HEK293 (cell line): ENCODE measurements around the gene NUDT9.

ENCODE experiments used
- CTCF ChIA-PET: fragments of 350-600 bp; formaldehyde crosslinking; extraction: SDS; loops from one replicate; lab custom pipeline; 2021; ENCODE audit warnings: antibody characterized with exemption; lab: Yijun Ruan, JAX
- POLR2A ChIA-PET: fragments of 300-600 bp; formaldehyde crosslinking; extraction: SDS; loops from one replicate; lab custom pipeline; 2020; ENCODE audit warnings: antibody characterized with exemption, inconsistent platforms; lab: Yijun Ruan, JAX
- H3K27ac ChIP-seq: fragments of 200-500 bp; sonication (Bioruptor generic); 2 replicates; pipeline ENCODE4 v1.5.1; 2014; ENCODE audit warnings: low read depth, low read length, control low read depth, inconsistent platforms; ENCODE audit errors: extremely low read depth
- H3K36me3 ChIP-seq, 2 experiments: fragments of 200-500 bp in 1 of 2; sonication (Bioruptor generic) in 1 of 2; 1 replicate in 1 of 2; 2 replicates in 1 of 2; pipeline ENCODE4 v1.5.1; 2014 to 2017; ENCODE audit warnings: inconsistent platforms in 2 of 2, low read length in 2 of 2; ENCODE audit not compliant: control insufficient read depth in 2 of 2, insufficient read depth in 1 of 2
- H3K4me1 ChIP-seq: fragments of 200-500 bp; sonication (Bioruptor generic); 2 replicates; pipeline ENCODE4 v1.5.1; 2014; ENCODE audit warnings: mild to moderate bottlenecking, low read length, inconsistent platforms; ENCODE audit not compliant: control insufficient read depth, insufficient read depth
- H3K4me3 ChIP-seq: 2 replicates; pipeline ENCODE4 v1.5.1; 2011; ENCODE audit warnings: low read depth, mild to moderate bottlenecking, control low read depth, low read length, moderate library complexity
- H3K9me3 ChIP-seq: fragments of 200-500 bp; sonication (Bioruptor generic); 2 replicates; pipeline ENCODE4 v1.5.1; 2014; ENCODE audit warnings: low read depth, low read length, inconsistent platforms; ENCODE audit not compliant: control insufficient read depth, insufficient read depth
- MEIS1 ChIP-seq: sonication (generic); formaldehyde crosslinking; IDR thresholded peaks from 2 replicates; pipeline ENCODE4 v1.8.1; 2022; ENCODE audit warnings: missing genetic modification reagents, mild to moderate bottlenecking, borderline replicate concordance
- YY2 ChIP-seq: fragments of 450-650 bp; formaldehyde crosslinking; IDR thresholded peaks from 2 replicates; pipeline ENCODE4 v1.5.1; 2016; ENCODE audit warnings: missing biosample characterization, missing genetic modification characterization
- ZBTB48 ChIP-seq: fragments of 450-650 bp; formaldehyde crosslinking; IDR thresholded peaks from 2 replicates; pipeline ENCODE4 v1.5.1; 2016; ENCODE audit warnings: missing biosample characterization, missing genetic modification characterization
- ZNF112 ChIP-seq: fragments of 450-650 bp; formaldehyde crosslinking; IDR thresholded peaks from 2 replicates; pipeline ENCODE4 v1.5.0; 2017; ENCODE audit warnings: missing biosample characterization, missing genetic modification characterization
- ZNF202 ChIP-seq: fragments of 450-650 bp; formaldehyde crosslinking; IDR thresholded peaks from 2 replicates; pipeline ENCODE4 v1.5.1; 2016; ENCODE audit warnings: missing biosample characterization, missing genetic modification characterization, borderline replicate concordance
- ZNF26 ChIP-seq: fragments of 450-650 bp; formaldehyde crosslinking; IDR thresholded peaks from 2 replicates; pipeline ENCODE4 v1.5.1; 2016; ENCODE audit warnings: missing biosample characterization, missing genetic modification characterization
- ZNF433 ChIP-seq: fragments of 450-650 bp; formaldehyde crosslinking; IDR thresholded peaks from 2 replicates; pipeline ENCODE4 v1.5.1; 2016; ENCODE audit warnings: missing biosample characterization, missing genetic modification characterization, low read depth
- ZNF449 ChIP-seq: fragments of 450-650 bp; formaldehyde crosslinking; IDR thresholded peaks from 2 replicates; pipeline ENCODE4 v1.5.1; 2017; ENCODE audit warnings: missing biosample characterization, mild to moderate bottlenecking, missing genetic modification characterization, moderate library complexity
- ZNF548 ChIP-seq: fragments of 450-650 bp; formaldehyde crosslinking; IDR thresholded peaks from 2 replicates; pipeline ENCODE4 v1.5.1; 2016; ENCODE audit warnings: missing biosample characterization, missing genetic modification characterization
- ZNF654 ChIP-seq: fragments of 450-650 bp; formaldehyde crosslinking; IDR thresholded peaks from 2 replicates; pipeline ENCODE4 v1.5.1; 2016; ENCODE audit warnings: low read depth, missing biosample characterization, missing genetic modification characterization
- TF ChIP-seq, protein P1 (sequence below): fragments of 450-650 bp; formaldehyde crosslinking; IDR thresholded peaks from 2 replicates; pipeline ENCODE4 v1.5.1; 2016; ENCODE audit warnings: missing biosample characterization, missing genetic modification characterization, borderline replicate concordance
- TF ChIP-seq, protein P2 (sequence below): fragments of 450-650 bp; formaldehyde crosslinking; IDR thresholded peaks from 2 replicates; pipeline ENCODE4 v1.5.1; 2016; ENCODE audit warnings: missing biosample characterization, missing genetic modification characterization
- TF ChIP-seq, protein P3 (sequence below): fragments of 450-650 bp; IDR thresholded peaks from 2 replicates; pipeline ENCODE4 v1.5.1; 2018; ENCODE audit warnings: missing biosample characterization, mild to moderate bottlenecking, missing genetic modification characterization

NUDT9 gene

DNA sequence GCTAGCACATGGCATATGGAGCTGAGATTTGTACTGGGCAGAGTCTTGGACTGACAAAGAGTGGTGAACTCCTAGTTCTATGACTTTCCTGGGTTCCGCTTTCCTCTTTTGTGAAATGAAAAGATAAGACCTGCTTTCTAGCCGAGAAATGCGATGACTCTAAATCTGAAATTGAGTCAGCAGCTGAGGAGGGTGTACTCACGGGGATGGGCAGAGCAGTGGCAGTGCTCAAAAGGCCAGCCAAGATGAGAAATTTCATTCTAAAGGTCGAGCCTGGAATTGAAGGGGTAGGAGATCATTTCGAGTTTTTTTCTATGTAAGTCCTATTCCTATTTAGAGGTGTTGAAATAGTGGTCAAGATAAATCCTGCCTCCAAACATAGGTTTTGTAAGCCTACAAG lies 47.0 kb downstream of the NUDT9 start:
- Histone ChIP-seq H3K36me3 (no peaks in the 10 kb centered on the region), H3K4me1 (no peaks in the 10 kb centered on the region), H3K4me3 (no peak overlapping the region)
- CTCF ChIA-PET = interaction anchor here (0.7 to 2.2 kb wide), 5 partner anchors 11 to 380 kb away, joined by 3 to 13 read pairs (median 3); no protein-coding TSS in a partner anchor
- TF ChIP-seq ZNF112 (tag by site-specific recombination) (no peak), ZNF202 (tag by site-specific recombination) (no peak), ZNF449 (tag by site-specific recombination) (no peak), YY2 (tag by site-specific recombination) (no peak), MEIS1 (CRISPR knock-in tag) (no peak), ZNF26 (no peak), ZNF433 (tag by site-specific recombination) (no peak), ZNF548 (tag by site-specific recombination) (no peak), ZNF654 (tag by site-specific recombination) (no peak), ZBTB48 (tag by site-specific recombination) (no peak)
- TF ChIP-seq, protein P1, sequence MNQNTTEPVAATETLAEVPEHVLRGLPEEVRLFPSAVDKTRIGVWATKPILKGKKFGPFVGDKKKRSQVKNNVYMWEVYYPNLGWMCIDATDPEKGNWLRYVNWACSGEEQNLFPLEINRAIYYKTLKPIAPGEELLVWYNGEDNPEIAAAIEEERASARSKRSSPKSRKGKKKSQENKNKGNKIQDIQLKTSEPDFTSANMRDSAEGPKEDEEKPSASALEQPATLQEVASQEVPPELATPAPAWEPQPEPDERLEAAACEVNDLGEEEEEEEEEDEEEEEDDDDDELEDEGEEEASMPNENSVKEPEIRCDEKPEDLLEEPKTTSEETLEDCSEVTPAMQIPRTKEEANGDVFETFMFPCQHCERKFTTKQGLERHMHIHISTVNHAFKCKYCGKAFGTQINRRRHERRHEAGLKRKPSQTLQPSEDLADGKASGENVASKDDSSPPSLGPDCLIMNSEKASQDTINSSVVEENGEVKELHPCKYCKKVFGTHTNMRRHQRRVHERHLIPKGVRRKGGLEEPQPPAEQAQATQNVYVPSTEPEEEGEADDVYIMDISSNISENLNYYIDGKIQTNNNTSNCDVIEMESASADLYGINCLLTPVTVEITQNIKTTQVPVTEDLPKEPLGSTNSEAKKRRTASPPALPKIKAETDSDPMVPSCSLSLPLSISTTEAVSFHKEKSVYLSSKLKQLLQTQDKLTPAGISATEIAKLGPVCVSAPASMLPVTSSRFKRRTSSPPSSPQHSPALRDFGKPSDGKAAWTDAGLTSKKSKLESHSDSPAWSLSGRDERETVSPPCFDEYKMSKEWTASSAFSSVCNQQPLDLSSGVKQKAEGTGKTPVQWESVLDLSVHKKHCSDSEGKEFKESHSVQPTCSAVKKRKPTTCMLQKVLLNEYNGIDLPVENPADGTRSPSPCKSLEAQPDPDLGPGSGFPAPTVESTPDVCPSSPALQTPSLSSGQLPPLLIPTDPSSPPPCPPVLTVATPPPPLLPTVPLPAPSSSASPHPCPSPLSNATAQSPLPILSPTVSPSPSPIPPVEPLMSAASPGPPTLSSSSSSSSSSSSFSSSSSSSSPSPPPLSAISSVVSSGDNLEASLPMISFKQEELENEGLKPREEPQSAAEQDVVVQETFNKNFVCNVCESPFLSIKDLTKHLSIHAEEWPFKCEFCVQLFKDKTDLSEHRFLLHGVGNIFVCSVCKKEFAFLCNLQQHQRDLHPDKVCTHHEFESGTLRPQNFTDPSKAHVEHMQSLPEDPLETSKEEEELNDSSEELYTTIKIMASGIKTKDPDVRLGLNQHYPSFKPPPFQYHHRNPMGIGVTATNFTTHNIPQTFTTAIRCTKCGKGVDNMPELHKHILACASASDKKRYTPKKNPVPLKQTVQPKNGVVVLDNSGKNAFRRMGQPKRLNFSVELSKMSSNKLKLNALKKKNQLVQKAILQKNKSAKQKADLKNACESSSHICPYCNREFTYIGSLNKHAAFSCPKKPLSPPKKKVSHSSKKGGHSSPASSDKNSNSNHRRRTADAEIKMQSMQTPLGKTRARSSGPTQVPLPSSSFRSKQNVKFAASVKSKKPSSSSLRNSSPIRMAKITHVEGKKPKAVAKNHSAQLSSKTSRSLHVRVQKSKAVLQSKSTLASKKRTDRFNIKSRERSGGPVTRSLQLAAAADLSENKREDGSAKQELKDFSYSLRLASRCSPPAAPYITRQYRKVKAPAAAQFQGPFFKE (tag by site-specific recombination) = no peak
- TF ChIP-seq, protein P2, sequence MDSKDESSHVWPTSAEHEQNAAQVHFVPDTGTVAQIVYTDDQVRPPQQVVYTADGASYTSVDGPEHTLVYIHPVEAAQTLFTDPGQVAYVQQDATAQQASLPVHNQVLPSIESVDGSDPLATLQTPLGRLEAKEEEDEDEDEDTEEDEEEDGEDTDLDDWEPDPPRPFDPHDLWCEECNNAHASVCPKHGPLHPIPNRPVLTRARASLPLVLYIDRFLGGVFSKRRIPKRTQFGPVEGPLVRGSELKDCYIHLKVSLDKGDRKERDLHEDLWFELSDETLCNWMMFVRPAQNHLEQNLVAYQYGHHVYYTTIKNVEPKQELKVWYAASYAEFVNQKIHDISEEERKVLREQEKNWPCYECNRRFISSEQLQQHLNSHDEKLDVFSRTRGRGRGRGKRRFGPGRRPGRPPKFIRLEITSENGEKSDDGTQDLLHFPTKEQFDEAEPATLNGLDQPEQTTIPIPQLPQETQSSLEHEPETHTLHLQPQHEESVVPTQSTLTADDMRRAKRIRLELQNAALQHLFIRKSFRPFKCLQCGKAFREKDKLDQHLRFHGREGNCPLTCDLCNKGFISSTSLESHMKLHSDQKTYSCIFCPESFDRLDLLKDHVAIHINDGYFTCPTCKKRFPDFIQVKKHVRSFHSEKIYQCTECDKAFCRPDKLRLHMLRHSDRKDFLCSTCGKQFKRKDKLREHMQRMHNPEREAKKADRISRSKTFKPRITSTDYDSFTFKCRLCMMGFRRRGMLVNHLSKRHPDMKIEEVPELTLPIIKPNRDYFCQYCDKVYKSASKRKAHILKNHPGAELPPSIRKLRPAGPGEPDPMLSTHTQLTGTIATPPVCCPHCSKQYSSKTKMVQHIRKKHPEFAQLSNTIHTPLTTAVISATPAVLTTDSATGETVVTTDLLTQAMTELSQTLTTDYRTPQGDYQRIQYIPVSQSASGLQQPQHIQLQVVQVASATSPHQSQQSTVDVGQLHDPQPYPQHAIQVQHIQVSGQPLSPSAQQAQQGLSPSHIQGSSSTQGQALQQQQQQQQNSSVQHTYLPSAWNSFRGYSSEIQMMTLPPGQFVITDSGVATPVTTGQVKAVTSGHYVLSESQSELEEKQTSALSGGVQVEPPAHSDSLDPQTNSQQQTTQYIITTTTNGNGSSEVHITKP (tag by site-specific recombination) = no peak
- TF ChIP-seq, protein P3, sequence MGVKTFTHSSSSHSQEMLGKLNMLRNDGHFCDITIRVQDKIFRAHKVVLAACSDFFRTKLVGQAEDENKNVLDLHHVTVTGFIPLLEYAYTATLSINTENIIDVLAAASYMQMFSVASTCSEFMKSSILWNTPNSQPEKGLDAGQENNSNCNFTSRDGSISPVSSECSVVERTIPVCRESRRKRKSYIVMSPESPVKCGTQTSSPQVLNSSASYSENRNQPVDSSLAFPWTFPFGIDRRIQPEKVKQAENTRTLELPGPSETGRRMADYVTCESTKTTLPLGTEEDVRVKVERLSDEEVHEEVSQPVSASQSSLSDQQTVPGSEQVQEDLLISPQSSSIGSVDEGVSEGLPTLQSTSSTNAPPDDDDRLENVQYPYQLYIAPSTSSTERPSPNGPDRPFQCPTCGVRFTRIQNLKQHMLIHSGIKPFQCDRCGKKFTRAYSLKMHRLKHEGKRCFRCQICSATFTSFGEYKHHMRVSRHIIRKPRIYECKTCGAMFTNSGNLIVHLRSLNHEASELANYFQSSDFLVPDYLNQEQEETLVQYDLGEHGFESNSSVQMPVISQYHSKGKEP (tag by site-specific recombination) = no peak
- TF ChIP-seq, all 188 proteins: peak for 0
- Histone ChIP-seq H3K9me3 (no peaks in the 10 kb centered on the region), H3K27ac (no peak overlapping the region)
- POLR2A ChIA-PET = interaction anchor here (0.6 kb wide), 1 partner anchor 311 kb away, joined by 4 read pairs; no protein-coding TSS in a partner anchor
